Measurements from ENCODE around the gene IL2.

IL2 gene

DNA sequence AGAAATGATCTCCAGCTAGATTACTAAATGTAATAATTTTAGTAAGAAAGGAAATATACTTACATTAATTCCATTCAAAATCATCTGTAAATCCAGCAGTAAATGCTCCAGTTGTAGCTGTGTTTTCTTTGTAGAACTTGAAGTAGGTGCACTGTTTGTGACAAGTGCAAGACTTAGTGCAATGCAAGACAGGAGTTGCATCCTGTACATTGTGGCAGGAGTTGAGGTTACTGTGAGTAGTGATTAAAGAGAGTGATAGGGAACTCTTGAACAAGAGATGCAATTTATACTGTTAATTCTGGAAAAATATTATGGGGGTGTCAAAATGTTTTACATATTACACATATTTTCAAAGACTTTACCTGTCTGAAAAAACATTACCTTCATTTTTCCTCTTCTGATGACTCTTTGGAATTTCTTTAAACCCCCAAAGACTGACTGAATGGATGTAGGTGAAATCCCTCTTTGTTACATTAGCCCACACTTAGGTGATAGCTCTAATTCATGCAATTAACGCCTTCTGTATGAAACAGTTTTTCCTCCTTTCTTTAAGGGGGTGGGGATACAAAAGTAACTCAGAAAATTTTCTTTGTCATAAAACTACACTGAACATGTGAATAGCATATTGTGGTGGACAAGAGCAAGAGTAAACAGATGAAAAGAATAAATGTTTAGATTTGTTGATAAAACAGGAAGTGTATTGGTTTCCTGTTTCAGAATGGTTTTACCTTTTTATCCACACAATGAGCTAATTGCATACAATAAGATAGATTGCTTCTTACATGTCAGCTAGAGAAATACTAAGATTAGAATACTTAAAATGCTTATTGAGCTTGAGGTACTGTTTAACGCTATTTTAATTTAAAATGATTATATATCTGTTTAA is at the start of gene IL2:
IL2 (minus strand) TSS at position 495 of the 886 bp plus-strand sequence; CDS start at position 210, 285 bp downstream.
- Histone ChIP-seq H3K27me3 (ENCODE audit: insufficient read depth, low read depth, severe bottlenecking) (no peaks in the 10 kb centered on the region), H3K4me3 (ENCODE audit: low read depth, low read length) (no peak within 1 kb of the TSS), H3K36me3 (no peaks in the 10 kb centered on the region), H3K27ac (no peak within 1 kb of the TSS), H3K9me3 (ENCODE audit: severe bottlenecking) (no peaks in the 10 kb centered on the region)
- no peak for DNase-seq
- TF ChIP-seq, protein P1, sequence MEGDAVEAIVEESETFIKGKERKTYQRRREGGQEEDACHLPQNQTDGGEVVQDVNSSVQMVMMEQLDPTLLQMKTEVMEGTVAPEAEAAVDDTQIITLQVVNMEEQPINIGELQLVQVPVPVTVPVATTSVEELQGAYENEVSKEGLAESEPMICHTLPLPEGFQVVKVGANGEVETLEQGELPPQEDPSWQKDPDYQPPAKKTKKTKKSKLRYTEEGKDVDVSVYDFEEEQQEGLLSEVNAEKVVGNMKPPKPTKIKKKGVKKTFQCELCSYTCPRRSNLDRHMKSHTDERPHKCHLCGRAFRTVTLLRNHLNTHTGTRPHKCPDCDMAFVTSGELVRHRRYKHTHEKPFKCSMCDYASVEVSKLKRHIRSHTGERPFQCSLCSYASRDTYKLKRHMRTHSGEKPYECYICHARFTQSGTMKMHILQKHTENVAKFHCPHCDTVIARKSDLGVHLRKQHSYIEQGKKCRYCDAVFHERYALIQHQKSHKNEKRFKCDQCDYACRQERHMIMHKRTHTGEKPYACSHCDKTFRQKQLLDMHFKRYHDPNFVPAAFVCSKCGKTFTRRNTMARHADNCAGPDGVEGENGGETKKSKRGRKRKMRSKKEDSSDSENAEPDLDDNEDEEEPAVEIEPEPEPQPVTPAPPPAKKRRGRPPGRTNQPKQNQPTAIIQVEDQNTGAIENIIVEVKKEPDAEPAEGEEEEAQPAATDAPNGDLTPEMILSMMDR (IDR thresholded peaks at IDR 0.05; ENCODE audit: low read depth, low read length) = no peak

DNA sequence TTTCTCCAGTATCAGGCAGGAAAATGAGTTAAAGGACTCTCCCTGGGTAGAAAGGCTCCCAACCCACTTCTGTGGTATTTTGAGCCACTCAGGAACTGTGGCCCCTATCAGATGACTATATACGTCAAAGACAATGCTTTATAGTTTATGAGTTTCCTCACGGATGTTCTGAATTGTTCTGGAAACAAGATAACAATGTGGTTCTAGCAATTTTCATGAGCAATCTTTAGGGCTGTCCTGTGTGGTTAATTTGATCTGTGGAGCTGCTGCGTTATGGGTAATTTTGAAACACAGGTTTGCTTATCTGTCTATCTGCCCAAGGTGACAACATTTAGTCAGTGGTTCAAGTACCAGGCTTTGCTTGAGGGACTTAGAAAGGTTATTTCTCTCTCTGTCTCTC is 46.7 kb upstream of the IL2 start:
- H3K36me3 ChIP-seq = no peaks in the 10 kb centered on the region
- no peak for DNase-seq
- no peak overlapping the region for H3K27ac ChIP-seq
- H3K9me3 ChIP-seq (ENCODE audit: severe bottlenecking) = no peaks in the 10 kb centered on the region
- no peak overlapping the region for H3K4me3 ChIP-seq (ENCODE audit: low read depth, low read length)
- no peaks in the 10 kb centered on the region for H3K27me3 ChIP-seq (ENCODE audit: insufficient read depth, low read depth, severe bottlenecking)
- TF ChIP-seq, protein P1 (IDR thresholded peaks at IDR 0.05; ENCODE audit: low read depth, low read length) = no peak

DNA sequence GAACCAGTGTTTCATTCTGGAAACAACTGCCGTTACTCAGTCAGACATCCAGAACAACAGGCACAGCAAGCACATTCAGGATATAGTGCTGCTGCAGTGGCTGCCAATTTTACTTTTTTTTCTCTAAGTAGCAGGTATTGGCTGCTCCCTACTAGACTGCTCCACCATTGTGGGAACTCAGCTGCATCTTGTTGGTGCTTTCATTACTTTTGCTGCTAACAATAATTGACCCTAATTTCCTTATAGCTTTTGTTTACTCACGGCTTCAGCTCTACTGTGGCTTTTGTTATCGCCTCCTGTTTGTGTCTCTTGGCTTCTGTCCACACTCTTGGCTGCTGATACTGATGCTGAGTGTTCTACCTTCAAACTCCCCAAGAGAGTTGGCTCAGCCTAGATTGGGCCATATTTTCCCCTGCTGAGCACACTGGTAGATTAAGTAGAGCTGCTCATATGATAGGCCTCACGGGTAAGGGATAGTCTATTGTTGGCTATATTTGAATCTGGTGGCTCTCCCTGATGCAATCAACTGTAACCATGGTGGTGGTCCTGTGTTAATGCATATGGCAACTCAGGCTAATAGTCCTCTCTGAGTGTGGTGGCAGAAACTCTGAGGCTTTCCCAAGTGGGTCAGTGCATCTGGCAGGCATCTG is 44.5 kb upstream of the IL2 start:
- Histone ChIP-seq H3K27me3 (ENCODE audit: insufficient read depth, low read depth, severe bottlenecking) (no peaks in the 10 kb centered on the region), H3K4me3 (ENCODE audit: low read depth, low read length) (no peak overlapping the region), H3K36me3 (no peaks in the 10 kb centered on the region), H3K27ac (no peak overlapping the region), H3K9me3 (ENCODE audit: severe bottlenecking) (no peaks in the 10 kb centered on the region)
- TF ChIP-seq, protein P1 (IDR thresholded peaks at IDR 0.05; ENCODE audit: low read depth, low read length) = no peak
- no peak for DNase-seq

DNA sequence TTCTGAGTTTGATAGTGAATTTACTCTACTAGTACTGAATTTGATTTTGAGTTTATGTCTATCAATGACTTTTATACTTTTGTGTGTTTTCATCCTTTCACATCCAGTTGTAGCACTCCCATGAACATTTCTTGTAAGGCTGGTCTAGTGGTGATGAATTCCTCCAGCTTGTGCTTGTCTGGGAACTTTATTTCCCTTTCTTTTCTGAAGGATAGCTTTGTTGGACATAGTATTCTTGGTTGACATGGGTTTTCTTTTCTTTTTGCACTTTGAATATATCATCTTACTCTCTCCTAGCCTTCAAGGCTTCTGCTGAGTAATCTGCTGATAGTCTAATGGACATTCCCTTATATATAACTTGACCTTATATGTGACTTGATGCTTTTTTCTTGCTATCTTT is 32.5 kb upstream of the IL2 start:
- no peak overlapping the region for H3K4me3 ChIP-seq (ENCODE audit: low read depth, low read length)
- H3K27me3 ChIP-seq (ENCODE audit: insufficient read depth, low read depth, severe bottlenecking) = no peaks in the 10 kb centered on the region
- TF ChIP-seq, protein P1 (IDR thresholded peaks at IDR 0.05; ENCODE audit: low read depth, low read length) = no peak
- DNase-seq = no peak
- peaks cover 21% of the 10 kb centered on the region for H3K9me3 ChIP-seq (ENCODE audit: severe bottlenecking)
- H3K36me3 ChIP-seq = no peaks in the 10 kb centered on the region
- no peak overlapping the region for H3K27ac ChIP-seq

DNA sequence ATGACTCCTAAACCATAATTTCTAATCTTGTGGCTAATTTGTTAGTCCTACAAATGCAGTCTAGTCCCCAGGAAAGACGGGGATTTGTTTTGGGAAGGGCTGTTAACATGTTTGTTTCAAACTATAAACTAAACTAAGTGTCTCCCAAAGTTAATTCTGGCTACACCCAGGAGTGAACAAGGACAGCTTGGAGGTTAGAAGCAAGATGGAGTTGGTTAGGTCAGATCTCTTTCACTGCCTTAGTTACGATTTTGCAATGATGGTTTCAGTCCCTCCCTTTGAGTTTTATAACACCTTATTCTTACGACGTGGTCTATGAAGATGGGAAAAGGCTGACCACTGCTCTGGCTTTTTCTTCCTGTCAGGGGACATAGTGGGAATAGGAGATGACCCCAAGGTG is 27.0 kb upstream of the IL2 start:
- Histone ChIP-seq H3K9me3 (ENCODE audit: severe bottlenecking) (no peaks in the 10 kb centered on the region), H3K27ac (no peak overlapping the region), H3K36me3 (no peaks in the 10 kb centered on the region), H3K4me3 (ENCODE audit: low read depth, low read length) (no peak overlapping the region), H3K27me3 (ENCODE audit: insufficient read depth, low read depth, severe bottlenecking) (no peaks in the 10 kb centered on the region)
- TF ChIP-seq, protein P1 (IDR thresholded peaks at IDR 0.05; ENCODE audit: low read depth, low read length) = no peak
- DNase-seq = no peak
